K562 (cell line): ENCODE measurements around the gene HOXA11.

Experiments used
- EHMT2 ChIP-seq: fragments of 450-650 bp; IDR thresholded peaks from 2 replicates; pipeline ENCODE4 v1.6.1; 2018; ENCODE audit warnings: antibody characterized with exemption
- GATA2 ChIP-seq: sonication (generic); formaldehyde crosslinking; IDR thresholded peaks from 2 replicates; pipeline ENCODE4 v1.4.0; 2020; ENCODE audit warnings: mild to moderate bottlenecking, missing genetic modification reagents
- GTF2E2 ChIP-seq: fragments of 200-800 bp; sonication (Bioruptor generic); IDR thresholded peaks from 2 replicates; pipeline ENCODE4 v1.6.1; 2016; ENCODE audit warnings: missing genetic modification characterization, missing compliant biosample characterization
- HNRNPH1 ChIP-seq: fragments of 200-400 bp; formaldehyde crosslinking; optimal IDR thresholded peaks from 2 replicates; pipeline ENCODE3; 2017; ENCODE audit warnings: low read depth, mild to moderate bottlenecking, low read length, moderate library complexity
- LCOR ChIP-seq: sonication (generic); formaldehyde crosslinking; IDR thresholded peaks from 2 replicates; pipeline ENCODE4 v1.8.0; 2022; ENCODE audit warnings: mild to moderate bottlenecking, missing genetic modification reagents
- MXI1 ChIP-seq: IDR thresholded peaks from 2 replicates; pipeline ENCODE4 v1.6.1; 2011; ENCODE audit warnings: low read depth, mild to moderate bottlenecking, improper control_type of control experiment, low read length
- NFRKB ChIP-seq: fragments of 450-650 bp; IDR thresholded peaks from 2 replicates; pipeline ENCODE4 v1.6.1; 2016; ENCODE audit warnings: low read depth
- POLR2A ChIP-seq: fragments of 450-650 bp; conservative IDR thresholded peaks from 2 replicates; pipeline ENCODE4 v1.6.1; 2016
- TF ChIP-seq, protein P1 (sequence below): IDR thresholded peaks from 2 replicates; pipeline ENCODE4 v1.6.1; 2012; ENCODE audit warnings: low read depth, low read length, improper control_type of control experiment, borderline replicate concordance
- TF ChIP-seq, protein P2 (sequence below): fragments of 200-400 bp; formaldehyde crosslinking; IDR thresholded peaks from 2 replicates; pipeline ENCODE4 v1.6.1; 2017; ENCODE audit warnings: mild to moderate bottlenecking, low read depth, low read length, moderate library complexity

DNA sequence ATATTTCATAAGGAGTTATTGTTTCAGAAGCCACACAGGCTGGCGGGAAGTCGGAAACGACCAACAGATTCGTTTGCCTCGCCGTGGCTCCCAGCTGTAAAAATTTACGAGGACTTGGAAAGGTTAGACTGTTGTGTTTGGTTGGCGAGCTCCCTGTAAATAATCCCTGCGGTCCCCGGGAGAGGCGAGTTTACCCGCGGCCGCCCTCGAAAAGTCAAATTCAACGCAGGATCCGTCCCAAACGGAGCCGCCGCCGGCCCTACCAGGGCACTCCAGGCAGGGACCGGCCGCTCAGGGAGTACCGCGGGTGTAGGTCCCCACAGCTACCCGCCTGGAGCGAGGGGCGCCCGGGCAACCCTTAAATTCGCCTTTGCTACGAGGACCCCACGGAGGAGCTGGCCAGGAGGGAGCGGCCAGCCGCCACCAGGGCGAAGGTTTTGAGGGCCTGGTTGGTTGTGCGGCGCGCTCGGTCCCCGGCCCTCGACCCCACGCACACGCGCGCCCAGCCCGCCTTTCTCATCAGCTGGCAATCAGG, 19.0 kb downstream of the HOXA11 start:
- TF ChIP-seq HNRNPH1 = no peak
- TF ChIP-seq GTF2E2 (tag) = no peak
- TF ChIP-seq LCOR (CRISPR knock-in tag) = no peak
- TF ChIP-seq POLR2A = no peak
- no peak for TF ChIP-seq MXI1
- TF ChIP-seq, protein P1, sequence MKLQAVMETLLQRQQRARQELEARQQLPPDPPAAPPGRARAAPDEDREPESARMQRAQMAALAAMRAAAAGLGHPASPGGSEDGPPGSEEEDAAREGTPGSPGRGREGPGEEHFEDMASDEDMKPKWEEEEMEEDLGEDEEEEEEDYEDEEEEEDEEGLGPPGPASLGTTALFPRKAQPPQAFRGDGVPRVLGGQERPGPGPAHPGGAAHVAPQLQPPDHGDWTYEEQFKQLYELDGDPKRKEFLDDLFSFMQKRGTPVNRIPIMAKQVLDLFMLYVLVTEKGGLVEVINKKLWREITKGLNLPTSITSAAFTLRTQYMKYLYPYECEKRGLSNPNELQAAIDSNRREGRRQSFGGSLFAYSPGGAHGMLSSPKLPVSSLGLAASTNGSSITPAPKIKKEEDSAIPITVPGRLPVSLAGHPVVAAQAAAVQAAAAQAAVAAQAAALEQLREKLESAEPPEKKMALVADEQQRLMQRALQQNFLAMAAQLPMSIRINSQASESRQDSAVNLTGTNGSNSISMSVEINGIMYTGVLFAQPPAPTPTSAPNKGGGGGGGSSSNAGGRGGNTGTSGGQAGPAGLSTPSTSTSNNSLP = no peak
- TF ChIP-seq, protein P2, sequence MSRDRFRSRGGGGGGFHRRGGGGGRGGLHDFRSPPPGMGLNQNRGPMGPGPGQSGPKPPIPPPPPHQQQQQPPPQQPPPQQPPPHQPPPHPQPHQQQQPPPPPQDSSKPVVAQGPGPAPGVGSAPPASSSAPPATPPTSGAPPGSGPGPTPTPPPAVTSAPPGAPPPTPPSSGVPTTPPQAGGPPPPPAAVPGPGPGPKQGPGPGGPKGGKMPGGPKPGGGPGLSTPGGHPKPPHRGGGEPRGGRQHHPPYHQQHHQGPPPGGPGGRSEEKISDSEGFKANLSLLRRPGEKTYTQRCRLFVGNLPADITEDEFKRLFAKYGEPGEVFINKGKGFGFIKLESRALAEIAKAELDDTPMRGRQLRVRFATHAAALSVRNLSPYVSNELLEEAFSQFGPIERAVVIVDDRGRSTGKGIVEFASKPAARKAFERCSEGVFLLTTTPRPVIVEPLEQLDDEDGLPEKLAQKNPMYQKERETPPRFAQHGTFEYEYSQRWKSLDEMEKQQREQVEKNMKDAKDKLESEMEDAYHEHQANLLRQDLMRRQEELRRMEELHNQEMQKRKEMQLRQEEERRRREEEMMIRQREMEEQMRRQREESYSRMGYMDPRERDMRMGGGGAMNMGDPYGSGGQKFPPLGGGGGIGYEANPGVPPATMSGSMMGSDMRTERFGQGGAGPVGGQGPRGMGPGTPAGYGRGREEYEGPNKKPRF = no peak
- no peak for TF ChIP-seq GATA2
- TF ChIP-seq NFRKB = no peak
- TF ChIP-seq EHMT2 = no peak
